Testis (tissue), 2 donors: Measurements from ENCODE around the gene DISC1.

Source experiments
- POLR2A ChIP-seq: fragments of 450-650 bp; IDR thresholded peaks from one replicate; pipeline ENCODE4 v1.6.1; 2017; ENCODE audit warnings: antibody characterized with exemption, mild to moderate bottlenecking, moderate library complexity
- TF ChIP-seq, protein P1 (sequence below), 3 experiments: fragments of 450-650 bp in 2 of 3; fragments of 200-600 bp in 1 of 3; sonication (generic) in 1 of 3; IDR thresholded peaks; one replicate each; pipeline ENCODE4 v1.5.1; 2016 to 2019; ENCODE audit warnings: antibody characterized with exemption in 3 of 3, mild to moderate bottlenecking in 2 of 3, moderate library complexity in 1 of 3

DNA sequence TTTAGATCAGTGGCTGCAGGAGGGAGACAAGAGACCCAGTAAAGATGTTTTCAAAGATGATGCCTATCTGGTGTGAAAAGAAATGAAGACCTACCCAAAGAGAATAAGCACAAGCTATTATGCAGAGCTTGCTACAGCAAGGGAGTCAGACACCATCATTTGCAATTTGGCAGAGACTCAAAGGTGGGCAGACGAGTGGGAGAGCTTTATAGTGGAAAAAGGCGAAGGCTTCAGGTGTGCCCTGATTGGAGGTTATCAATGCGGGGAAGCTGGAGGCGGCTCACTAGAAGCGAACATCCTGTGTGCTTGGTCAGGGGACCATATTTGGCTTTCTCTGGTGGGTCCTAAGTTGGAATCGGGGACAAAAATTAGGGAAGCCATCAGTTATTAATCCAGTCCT is 183.8 kb downstream of the DISC1 start:
- TF ChIP-seq, protein P1, sequence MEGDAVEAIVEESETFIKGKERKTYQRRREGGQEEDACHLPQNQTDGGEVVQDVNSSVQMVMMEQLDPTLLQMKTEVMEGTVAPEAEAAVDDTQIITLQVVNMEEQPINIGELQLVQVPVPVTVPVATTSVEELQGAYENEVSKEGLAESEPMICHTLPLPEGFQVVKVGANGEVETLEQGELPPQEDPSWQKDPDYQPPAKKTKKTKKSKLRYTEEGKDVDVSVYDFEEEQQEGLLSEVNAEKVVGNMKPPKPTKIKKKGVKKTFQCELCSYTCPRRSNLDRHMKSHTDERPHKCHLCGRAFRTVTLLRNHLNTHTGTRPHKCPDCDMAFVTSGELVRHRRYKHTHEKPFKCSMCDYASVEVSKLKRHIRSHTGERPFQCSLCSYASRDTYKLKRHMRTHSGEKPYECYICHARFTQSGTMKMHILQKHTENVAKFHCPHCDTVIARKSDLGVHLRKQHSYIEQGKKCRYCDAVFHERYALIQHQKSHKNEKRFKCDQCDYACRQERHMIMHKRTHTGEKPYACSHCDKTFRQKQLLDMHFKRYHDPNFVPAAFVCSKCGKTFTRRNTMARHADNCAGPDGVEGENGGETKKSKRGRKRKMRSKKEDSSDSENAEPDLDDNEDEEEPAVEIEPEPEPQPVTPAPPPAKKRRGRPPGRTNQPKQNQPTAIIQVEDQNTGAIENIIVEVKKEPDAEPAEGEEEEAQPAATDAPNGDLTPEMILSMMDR (IDR thresholded peaks at IDR 0.05): no peak
- no peak for TF ChIP-seq POLR2A
